Ureter (tissue), 1 donor: ENCODE data around the gene ARVCF. TPM values are rescaled to one million over a fixed set of nuclear protein-coding genes. Genes with fewer than 3 reads are reported as not detected.

ENCODE experiments used
- DNase-seq: peaks from one replicate; pipeline ENCODE4 v3.0.0-alpha.2; 2020; ENCODE audit warnings: low spot score
- total RNA-seq: library from RNA; stranded (reverse); gene quantifications from one replicate; pipeline ENCODE4 v1.2.4, GENCODE V29; 2023
- donor health status: DM: yes; HTN: yes; CAD: no.

The ARVCF gene
- total RNA-seq, 1 donor from 2014 or later: 11.5 TPM

DNA sequence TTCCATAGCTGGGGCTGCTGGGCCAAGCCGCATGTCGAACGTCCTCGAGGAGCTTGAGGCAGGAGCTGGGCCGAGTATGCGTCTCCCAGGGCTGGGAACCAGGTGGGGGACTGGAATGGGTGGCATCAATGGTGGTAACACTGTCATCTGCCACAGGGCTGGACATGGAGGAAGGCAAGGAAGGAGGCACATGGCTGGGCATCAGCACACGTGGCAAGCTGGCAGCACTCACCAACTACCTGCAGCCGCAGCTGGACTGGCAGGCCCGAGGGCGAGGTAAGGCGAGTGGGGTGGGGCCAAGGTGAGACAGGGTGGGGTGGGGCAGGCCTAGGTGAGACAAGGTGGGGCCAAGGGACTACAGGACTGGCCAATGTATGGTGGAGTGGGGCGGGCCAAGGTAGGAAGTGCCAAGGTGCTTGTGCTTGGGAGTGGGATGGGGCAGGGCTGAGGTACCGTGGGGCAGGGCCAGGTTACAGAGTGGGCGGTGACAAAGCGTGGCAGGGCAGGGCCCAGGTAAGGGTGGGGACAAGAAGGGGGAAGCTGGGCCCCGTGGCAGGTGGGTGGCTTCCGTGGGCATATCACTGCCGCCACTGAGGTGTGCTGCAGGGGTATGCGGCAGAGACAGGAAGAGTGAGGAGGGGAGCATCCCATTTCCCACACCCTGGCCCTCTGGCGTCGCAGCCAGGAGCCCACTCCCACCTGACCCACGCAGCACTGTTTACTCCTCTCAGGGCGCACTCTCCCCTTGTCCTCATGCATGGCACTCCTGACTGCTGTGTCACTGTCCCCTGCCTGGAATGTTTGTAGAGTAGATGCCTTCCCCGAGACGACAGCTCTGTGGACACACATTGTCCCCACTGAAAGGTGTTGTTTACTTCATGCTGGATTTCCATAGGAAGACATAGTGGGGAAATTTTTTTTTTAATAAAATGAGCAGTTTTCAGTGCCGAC lies 36.0 kb upstream of the ARVCF start:
- no peak for DNase-seq

DNA sequence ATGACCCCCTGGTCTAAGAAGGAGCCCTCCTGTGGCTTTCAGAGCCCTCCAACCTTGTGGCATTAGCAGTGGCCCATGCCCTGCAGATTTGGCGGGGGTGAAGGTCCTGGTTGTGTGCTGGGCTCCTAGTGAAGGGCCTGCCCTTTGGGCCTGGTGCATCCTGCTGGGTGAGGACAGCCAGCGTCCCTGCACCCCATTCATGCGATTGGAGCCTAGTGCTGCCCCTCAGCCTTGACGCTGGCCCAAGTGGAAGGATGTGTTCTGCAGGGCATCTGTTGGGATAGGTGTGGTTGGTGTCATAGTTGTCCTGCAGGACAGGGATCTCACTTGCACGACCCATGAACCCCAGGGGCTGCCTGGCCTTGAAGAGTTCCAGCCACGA lies 35.3 kb upstream of the ARVCF start:
- DNase-seq: no peak

DNA sequence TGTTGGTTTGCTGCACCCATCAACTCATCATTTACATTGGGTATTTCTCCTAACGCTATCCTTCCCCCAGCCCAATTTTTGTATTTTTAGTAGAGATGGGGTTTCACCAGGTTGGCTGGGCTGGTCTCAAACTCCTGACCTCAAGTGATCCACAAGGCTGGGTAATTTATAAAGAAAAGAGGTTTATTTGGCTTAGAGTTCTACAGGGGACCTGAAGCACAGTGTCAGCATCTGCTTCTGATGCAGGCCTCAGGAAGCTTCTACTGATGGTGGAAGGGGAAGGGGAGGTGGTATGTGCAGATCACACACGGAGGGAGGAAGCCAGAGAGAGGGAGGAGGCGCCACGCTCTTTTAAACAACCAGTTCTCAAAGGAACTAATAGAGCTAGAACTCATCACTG lies 30.1 kb upstream of the ARVCF start:
- DNase-seq: no peak

DNA sequence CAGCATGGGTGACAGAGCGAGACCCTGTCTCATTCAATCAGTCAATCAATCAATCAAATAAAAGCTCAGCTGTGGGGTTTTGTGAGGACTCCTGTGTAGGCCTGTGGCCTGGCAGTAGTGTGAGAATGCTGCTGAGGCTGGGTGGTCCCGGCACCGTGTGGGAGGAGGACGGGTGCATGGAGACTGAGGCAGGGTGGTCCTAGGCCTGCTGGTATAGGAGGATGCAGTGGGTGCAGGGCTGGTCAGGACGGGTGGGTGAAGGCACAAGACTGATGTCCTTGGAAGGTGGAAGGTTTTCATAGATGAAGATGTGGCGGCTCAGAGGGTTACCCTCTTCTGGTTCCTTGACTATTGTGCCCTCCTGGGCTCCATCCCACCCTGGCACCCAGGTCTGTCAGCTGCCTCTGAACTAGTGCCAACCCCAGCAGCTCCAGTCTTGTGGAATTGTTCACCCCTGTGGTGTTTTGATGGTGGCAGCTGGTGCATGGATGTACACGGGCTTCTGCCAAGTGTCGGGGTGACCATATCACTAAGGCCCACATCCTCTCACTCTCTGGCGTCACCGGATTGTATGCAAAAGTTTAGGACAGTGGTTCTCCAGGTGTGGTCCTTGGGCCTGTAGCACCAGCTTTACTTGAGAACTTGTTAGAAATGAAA lies 28.0 kb upstream of the ARVCF start:
- DNase-seq: no peak

- no peak for DNase-seq
Measured at GRCh38 chr22:20043997-20044342, 27.3 kb upstream of the ARVCF start.

GRCh38 chr22:20043057-20043996 lies 26.7 kb upstream of the ARVCF start:
- DNase-seq: no peak

GRCh38 chr22:20040327-20041200 lies 23.9 kb upstream of the ARVCF start:
- DNase-seq: no peak

DNA sequence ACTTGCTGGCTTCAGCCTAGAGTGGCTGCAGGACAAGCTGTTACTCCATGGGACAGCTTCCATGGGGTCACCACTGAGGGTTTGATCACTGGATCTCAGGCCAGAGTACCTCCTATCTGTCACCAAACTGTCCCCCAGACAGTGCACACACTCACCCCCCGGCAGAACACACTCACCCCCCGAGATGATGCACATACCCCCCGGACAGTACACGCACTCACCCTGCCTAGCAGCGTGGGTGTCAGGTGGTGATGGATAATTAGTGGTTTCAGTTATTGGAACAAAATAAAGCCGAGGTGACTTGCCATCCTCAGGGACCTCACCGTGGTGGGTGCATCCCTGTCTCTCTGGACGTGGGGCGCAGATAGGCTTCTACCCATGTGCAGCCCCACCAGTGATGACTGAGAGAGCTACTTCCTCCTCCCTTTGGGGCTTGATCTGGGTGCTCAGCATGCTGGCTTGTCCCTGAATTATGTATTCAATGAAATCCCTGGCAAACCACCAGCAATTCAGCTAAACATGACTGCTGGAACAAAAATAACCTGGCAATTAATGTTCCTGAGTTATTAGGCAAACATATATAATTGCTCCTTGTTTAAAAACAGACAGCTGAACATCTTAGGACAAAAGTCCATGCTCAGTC lies 23.2 kb upstream of the ARVCF start:
- no peak for DNase-seq

DNA sequence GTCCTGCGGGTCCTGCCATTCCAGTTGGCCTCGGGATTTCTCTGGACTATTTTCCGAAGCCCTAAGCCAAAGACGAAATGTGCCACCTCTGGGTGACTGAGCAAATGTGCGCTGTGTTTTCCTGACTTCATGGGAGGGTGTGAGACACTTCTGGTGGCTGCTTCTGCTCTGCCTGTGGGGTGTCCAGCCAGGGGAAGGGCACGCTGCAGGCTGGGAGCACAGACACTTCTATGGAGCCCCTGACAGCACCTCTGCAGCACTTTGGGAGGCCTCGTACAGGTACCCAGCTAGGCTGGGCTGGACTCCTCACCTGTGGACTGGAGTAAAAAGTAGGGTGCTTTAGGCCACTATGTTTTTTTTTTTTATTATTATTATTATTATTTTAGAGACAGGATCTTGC lies 22.0 kb upstream of the ARVCF start:
- DNase-seq: no peak

DNA sequence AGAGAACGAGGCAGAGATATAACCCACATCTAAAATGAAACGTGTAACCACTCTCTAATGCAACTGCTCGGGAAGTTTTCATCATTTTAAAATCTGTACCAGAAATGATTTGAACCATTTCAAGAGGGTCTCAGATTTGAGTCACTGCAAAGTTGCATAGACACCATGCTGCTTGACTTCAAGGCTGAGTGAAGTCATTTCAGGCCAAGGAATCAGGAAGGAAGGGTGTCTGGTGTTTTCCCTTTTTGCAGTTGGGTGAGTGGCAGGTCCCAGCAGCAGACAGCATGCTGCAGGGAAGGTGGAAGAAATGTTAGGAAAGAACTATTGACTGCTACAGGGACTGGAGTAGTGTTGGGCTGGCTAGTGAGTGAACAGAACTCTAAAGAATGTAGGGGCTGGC lies 20.8 kb upstream of the ARVCF start:
- no peak for DNase-seq

DNA sequence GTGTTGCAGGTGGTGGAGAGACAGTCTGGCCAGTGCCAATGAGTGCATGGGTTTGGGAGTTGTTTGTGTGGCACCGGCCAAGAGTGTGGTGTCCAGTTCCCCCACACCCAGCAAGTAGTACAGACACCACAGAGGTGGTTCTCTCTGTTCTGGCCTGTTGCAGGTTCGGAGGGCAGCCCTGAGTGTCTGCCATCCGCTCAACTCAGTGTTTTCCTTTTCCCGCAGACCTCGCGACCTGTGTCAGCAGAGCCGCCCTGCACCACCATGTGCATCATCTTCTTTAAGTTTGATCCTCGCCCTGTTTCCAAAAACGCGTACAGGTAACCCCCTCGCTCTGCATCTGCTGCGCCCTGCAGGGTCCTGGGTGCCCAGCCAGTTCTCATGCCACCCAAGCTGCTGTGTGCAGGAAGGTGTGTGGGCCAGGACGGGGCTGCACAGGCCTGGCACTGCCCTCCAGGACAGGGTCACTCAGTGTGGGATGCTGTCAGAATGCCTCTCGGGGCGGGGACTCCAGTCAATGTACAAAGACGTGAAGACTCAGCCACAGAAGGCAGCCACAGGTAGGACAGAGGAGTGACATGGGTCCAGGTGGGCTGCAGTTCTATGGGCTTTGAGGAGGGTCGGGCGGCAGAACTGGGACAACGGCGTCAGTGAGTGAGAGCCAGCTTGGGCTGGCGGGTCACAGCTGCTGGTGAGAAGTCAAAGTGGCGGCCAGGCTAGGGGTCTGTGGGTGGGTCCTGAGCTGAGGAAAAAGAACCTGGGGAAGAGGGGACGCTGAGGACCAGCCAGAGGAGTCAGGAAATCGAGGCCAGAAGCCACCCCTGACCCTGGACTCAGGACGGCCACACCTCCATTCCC lies 20.1 kb upstream of the ARVCF start:
- no peak for DNase-seq

DNA sequence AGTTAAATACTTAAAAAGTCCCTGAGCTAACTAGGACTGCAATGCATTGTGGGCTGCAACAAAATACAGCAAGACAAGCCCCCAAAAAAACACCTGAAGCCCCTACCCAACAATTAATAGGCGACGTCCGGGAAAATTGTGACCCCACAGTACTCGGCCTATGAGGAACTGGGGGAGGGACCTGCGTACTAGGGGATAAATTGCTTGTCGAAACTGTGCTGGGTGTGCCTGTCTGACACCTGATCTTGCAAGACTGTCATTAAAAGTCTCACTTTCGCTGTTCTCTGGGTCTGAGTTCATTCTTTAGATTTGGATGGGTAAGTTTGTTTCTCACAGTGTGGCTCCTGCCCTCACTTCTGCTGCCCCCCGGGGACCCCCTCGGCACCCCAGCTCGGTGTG lies 19.5 kb upstream of the ARVCF start:
- DNase-seq: no peak

GRCh38 chr22:20035375-20036083 lies 18.9 kb upstream of the ARVCF start:
- no peak for DNase-seq

- no peak for DNase-seq
Measured at GRCh38 chr22:20034143-20034542, 17.5 kb upstream of the ARVCF start.

GRCh38 chr22:20033045-20033706 lies 16.6 kb upstream of the ARVCF start:
- no peak for DNase-seq

GRCh38 chr22:20032407-20032991 lies 15.9 kb upstream of the ARVCF start:
- DNase-seq: no peak

DNA sequence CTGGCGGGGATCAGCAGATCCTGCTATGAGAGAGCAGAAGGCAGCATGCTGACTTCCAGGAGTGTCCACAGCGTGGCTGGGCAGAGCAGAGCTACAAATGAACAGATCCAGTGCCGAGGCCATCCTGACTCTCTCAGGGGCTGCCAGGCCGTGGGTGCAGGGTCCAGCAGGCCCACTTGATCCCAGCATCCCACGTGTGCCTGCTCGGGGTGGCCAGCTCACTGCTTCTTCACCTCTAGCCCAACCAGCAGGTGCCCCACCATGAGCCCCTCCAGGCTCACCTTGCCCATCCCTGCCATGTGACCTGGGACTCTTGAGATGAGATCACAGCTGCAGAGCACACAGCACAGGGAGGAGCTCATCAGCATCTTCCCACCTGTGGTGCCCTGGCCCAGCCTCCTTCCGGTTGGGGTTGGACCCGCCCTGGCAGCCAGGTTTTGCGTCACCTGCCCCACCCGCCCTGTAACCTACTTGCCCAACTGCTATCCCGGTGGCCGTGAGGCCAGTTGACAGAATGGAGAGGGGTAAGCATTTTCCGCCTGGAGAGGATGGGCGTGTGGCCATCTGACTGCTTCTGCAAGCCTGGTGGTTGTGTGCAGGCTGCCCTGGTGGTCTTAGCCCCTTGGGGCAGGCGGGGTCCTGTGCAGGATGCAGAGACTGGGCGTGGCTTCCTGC lies 15.2 kb upstream of the ARVCF start:
- DNase-seq: no peak
